SH-SY5Y (cell line): ENCODE data around the gene NFIA.

ENCODE experiments used
- GATA2 ChIP-seq: IDR thresholded peaks from 2 replicates; pipeline ENCODE4 v1.6.1; 2011; ENCODE audit warnings: mild to moderate bottlenecking, low read depth, low read length
- GATA3 ChIP-seq: IDR thresholded peaks from 2 replicates; pipeline ENCODE4 v1.6.1; 2011; ENCODE audit warnings: low read depth, mild to moderate bottlenecking, low read length, moderate library complexity

Gene NFIA

GRCh38 chr1:61434276-61434675 lies 351.9 kb downstream of the NFIA start:
- TF ChIP-seq GATA3 (no peak), GATA2 (no peak)

DNA sequence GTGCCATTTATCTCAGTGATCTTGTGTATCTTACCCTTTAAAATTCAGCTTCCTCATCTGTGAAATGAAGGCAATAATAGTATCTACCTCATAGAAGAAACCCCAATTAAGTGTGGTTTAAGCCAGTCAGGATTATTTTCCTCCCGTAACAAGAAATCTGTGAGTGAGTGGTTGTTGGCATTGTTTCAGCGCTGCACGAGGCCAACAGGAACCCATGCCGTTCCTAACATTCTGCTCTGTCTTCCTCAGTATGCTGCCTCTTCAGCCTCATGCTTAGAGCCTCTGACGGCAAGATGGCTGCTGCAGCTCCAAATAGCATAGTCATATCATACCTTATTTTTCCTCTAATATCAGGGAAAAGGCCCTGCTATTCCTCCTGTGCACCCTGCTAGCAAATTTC lies 352.9 kb downstream of the NFIA start:
- TF ChIP-seq GATA3 (no peak), GATA2 (no peak)

GRCh38 chr1:61436016-61436415 lies 353.7 kb downstream of the NFIA start:
- TF ChIP-seq GATA3 (no peak), GATA2 (no peak)

DNA sequence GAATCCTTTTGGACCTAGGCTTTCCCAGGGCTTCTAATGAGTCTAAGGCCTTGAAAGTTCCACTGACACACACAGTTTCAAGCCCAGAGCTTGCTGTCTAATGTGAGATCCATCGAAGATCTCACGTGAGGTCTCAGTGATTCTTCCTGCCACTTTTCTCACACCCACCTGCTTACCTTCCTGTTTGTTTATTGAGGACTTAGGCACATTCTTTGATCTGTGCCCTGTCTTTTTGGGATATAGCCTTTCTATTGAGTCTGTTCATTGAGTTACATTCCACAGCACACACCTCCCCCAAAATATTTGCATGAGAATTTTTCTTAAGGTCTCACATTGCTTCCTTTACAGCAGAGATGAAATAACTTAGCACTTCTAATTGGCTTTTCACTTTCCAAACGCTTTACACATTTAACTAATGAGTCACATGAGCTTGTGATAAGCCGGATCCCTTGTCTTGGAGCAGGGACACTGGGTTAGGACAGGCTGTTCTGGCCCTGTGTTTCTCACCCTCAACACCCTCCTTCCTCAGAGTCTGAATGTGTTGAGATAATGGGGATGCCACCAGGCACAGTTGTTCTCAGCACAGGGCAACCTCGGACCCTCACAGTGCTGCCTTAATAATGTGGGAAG lies 354.2 kb downstream of the NFIA start:
- TF ChIP-seq GATA2: no peak
- TF ChIP-seq GATA3: no peak

DNA sequence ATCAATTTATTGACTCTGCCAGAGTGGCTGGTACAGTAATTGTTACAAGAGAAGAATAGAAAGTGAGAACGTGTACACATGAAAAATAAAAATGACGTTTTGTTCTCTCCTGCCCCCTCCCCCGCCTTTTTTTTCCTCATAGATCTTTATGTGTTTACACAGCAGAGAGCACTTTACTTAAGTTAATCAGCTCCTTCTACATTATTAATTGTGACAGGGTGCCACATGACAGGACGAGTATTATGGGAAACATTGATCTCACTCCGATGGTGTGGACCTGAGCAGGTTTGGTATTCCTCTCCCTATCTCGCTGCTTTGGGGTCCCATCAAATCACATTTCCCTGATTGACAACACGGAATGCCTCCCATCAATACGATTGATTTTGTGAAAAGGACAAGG lies 356.9 kb downstream of the NFIA start:
- TF ChIP-seq GATA2 (no peak), GATA3 (no peak)

DNA sequence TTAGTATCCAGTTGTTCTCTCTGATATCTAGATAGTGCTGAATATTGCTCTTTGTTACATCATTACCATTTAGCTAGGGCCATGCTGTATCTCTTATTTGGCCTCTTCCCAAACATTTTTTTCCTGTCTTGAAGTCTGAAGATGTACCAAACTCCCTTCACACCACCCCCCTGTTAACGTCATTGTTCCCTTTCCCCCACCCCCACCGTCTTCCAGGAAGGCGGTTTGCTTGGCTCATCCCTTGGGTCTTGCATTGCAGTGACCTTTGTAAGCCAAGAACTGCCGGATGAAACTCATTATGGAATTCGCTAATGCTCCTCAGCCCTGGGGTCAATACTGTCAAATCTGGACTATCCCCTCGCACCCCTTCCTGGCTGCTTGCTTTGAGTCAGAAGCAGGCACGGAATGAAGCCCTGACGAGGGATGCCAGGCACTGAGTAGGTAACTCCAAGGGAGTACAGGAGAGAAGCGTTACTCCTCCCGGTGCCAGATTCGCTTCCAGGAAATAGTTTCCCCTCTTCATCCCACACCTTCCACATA lies 359.4 kb downstream of the NFIA start:
- TF ChIP-seq GATA3 (no peak), GATA2 (no peak)

- TF ChIP-seq GATA2: no peak
- TF ChIP-seq GATA3: no peak
Measured at GRCh38 chr1:61442544-61442943, 360.2 kb downstream of the NFIA start.

DNA sequence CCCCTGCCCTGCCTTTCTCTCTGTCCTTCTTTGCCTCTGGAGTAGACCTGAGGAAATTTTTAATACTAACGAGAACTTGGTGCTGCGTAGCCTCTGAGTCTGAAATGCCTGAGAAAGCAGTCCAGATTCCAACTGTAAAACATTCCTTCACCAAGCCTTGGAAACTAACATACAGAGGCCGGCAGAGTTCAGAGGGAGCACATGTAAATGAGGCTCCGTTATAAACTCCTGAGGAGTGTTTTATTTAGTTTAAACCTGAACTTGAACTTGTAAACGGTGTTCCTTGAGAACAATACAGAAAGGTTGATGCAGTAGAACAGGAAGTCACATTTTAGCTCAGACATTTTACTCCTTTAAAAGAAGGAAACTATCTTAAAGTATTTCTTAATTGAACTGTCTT lies 361.9 kb downstream of the NFIA start:
- no peak for TF ChIP-seq GATA2
- TF ChIP-seq GATA3: no peak

- TF ChIP-seq GATA3 (no peak), GATA2 (no peak)
Measured at GRCh38 chr1:61445269-61445825, 363.0 kb downstream of the NFIA start.

GRCh38 chr1:61446531-61446991 lies 364.2 kb downstream of the NFIA start:
- TF ChIP-seq GATA3: no peak
- no peak for TF ChIP-seq GATA2

GRCh38 chr1:61447106-61447967 lies 365.0 kb downstream of the NFIA start:
- TF ChIP-seq GATA3: no peak
- TF ChIP-seq GATA2: no peak

- TF ChIP-seq GATA3 (no peak), GATA2 (no peak)
Measured at GRCh38 chr1:61447968-61448430, 365.6 kb downstream of the NFIA start.

DNA sequence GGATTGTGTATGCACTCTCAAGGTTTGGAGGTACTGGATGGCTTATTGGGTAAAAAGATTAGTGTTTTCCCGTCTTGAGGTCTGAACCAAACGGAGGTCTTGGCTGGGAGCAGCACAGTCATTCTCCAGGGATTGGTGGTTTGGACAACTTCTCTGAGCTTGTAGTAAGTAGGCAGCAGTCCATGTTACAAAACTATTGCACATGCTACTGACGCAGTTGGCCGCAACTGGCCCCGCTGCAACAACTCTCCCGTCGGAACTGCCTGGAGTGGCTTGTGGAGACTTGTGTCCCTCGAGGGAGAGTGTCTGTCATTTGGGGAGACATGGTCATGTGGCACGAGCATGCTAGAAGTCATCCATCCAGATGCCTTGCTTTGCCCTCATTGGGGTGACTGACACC lies 366.6 kb downstream of the NFIA start:
- no peak for TF ChIP-seq GATA2
- TF ChIP-seq GATA3: no peak

- TF ChIP-seq GATA3 (no peak), GATA2 (no peak)
Measured at GRCh38 chr1:61449410-61449809, 367.0 kb downstream of the NFIA start.
